GM23248 (cell line): Measurements from ENCODE around the gene JHY.

Experiments used
- EZH2 ChIP-seq: fragments of 200-600 bp; sonication (generic); IDR thresholded peaks from 2 replicates; pipeline ENCODE4 v1.6.1; 2018; ENCODE audit warnings: antibody characterized with exemption, mild to moderate bottlenecking; ENCODE audit not compliant: insufficient read depth, poor library complexity, severe bottlenecking
- EZH2phosphoT487 ChIP-seq: fragments of 200-600 bp; sonication (generic); IDR thresholded peaks from 2 replicates; pipeline ENCODE4 v1.6.1; 2018; ENCODE audit warnings: antibody characterized with exemption, moderate library complexity, mild to moderate bottlenecking, low read depth; ENCODE audit not compliant: insufficient read depth

- TF ChIP-seq EZH2phosphoT487 = no peak
- no peak for TF ChIP-seq EZH2
These were observed 81.4 kb downstream of the JHY start for GRCh38 chr11:122963961-122964360.
